MG63 (cell line): ENCODE measurements around the gene S100PBP. TPM values are rescaled to one million over a fixed set of nuclear protein-coding genes. Genes with fewer than 3 reads are reported as not detected.

Experiments used
- DNase-seq: peaks from one replicate; pipeline ENCODE4 v3.0.0-alpha.2; 2020
- H3K27me3 ChIP-seq: fragments of 250-450 bp; sonication (Bioruptor Pico); 2 replicates; pipeline ENCODE4 v1.5.1; 2020; ENCODE audit warnings: mild to moderate bottlenecking, moderate library complexity
- H3K36me3 ChIP-seq: fragments of 250-450 bp; sonication (Bioruptor Pico); 2 replicates; pipeline ENCODE4 v1.5.1; 2020; ENCODE audit warnings: mild to moderate bottlenecking, moderate library complexity
- H3K4me3 ChIP-seq: fragments of 250-450 bp; sonication (Bioruptor Pico); 2 replicates; pipeline ENCODE4 v1.5.1; 2020; ENCODE audit warnings: mild to moderate bottlenecking, moderate library complexity
- H3K9me3 ChIP-seq: fragments of 250-450 bp; sonication (Bioruptor Pico); 2 replicates; pipeline ENCODE4 v1.5.1; 2020; ENCODE audit warnings: mild to moderate bottlenecking, moderate library complexity
- total RNA-seq: library from RNA; depleted of rRNA; stranded (reverse); fragments of >200 nt; shearing (Covaris generic); gene quantifications from 2 replicates; pipeline ENCODE4 v1.2.3, GENCODE V29; 2014; ENCODE audit warnings: low replicate concordance

The S100PBP gene
- total RNA-seq, 1 experiment from 2014 or later: 28.5 TPM

- Histone ChIP-seq H3K4me3 (no peak overlapping the region), H3K27me3 (no peaks in the 10 kb centered on the region), H3K9me3 (no peaks in the 10 kb centered on the region), H3K36me3 (peaks cover 97% of the 10 kb centered on the region)
- DNase-seq: no peak
These were observed 7.1 kb upstream of the S100PBP start for GRCh38 chr1:32810358-32810757.

- H3K27me3 ChIP-seq: no peaks in the 10 kb centered on the region
- H3K36me3 ChIP-seq: peaks cover 94% of the 10 kb centered on the region
- no peaks in the 10 kb centered on the region for H3K9me3 ChIP-seq
- no peak for DNase-seq
- H3K4me3 ChIP-seq: no peak overlapping the region
These were observed 6.2 kb upstream of the S100PBP start for GRCh38 chr1:32811265-32811664.

GRCh38 chr1:32811917-32812316 is 5.5 kb upstream of the S100PBP start:
- H3K27me3 ChIP-seq: no peaks in the 10 kb centered on the region
- peaks cover 90% of the 10 kb centered on the region for H3K36me3 ChIP-seq
- no peak for DNase-seq
- no peaks in the 10 kb centered on the region for H3K9me3 ChIP-seq
- H3K4me3 ChIP-seq: no peak overlapping the region

DNA sequence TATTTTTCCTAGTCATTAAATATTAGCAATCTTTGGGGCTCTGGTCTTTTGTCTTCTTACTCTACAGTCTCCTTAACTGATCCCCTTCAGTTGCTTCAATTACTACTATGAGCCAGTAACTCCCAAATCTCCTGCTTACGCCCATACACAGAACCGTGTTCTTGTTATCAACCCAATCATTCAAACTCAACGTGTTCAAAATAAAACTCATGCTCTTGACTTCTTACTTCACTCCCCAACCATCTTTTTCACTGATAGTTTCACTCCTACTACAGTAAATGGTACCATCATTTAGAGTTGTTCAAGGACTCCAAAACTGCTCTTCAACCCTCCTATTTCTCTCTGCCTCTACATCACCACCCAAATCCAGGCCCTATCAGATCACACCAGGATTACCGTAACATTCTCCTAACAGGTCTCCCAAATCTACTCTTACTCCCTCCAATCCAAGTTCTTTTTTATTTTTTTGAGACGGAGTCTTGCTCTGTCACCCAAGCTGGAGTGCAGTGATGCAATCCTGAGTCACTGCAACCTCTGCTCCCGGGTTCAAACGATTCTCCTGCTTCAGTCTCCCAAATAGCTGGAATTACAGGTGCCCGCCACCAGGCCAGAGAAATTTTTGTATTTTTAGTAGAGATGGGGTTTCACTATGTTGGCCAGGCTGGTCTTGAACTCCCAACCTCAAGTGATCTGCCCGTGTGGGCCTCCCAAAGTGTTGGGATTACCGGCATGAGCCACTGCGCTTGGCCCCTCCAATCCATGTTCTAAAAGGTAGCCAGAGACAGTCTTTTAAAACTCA is 3.3 kb upstream of the S100PBP start:
- Histone ChIP-seq H3K36me3 (peaks cover 68% of the 10 kb centered on the region), H3K27me3 (no peaks in the 10 kb centered on the region), H3K9me3 (no peaks in the 10 kb centered on the region), H3K4me3 (peak overlapping the region; percentile 89)
- peak; percentile 52 for DNase-seq

- H3K4me3 ChIP-seq: peak overlapping the region; percentile 89
- peak; percentile 22 for DNase-seq
These were observed 736 bp upstream of the S100PBP start for GRCh38 chr1:32816676-32817158.

GRCh38 chr1:32817815-32818786 is 648 bp downstream of the S100PBP start:
- Histone ChIP-seq H3K27me3 (no peaks in the 10 kb centered on the region), H3K36me3 (peaks cover 35% of the 10 kb centered on the region), H3K4me3 (peak overlapping the region; percentile 89), H3K9me3 (no peaks in the 10 kb centered on the region)
- DNase-seq: peak; percentile 82

More at GRCh38 chr1:32816676-32817158, 736 bp upstream of the S100PBP start:
- no peaks in the 10 kb centered on the region for H3K9me3 ChIP-seq
- H3K36me3 ChIP-seq: peaks cover 42% of the 10 kb centered on the region
- H3K27me3 ChIP-seq: no peaks in the 10 kb centered on the region

GRCh38 chr1:32818804-32819541 is 1.5 kb downstream of the S100PBP start:
- Histone ChIP-seq H3K4me3 (peak overlapping the region; percentile 89), H3K36me3 (peaks cover 30% of the 10 kb centered on the region), H3K27me3 (no peaks in the 10 kb centered on the region), H3K9me3 (no peaks in the 10 kb centered on the region)
- DNase-seq: no peak

GRCh38 chr1:32825181-32825580 is 7.7 kb downstream of the S100PBP start:
- Histone ChIP-seq H3K27me3 (no peaks in the 10 kb centered on the region), H3K4me3 (no peak overlapping the region), H3K9me3 (no peaks in the 10 kb centered on the region), H3K36me3 (peaks cover 59% of the 10 kb centered on the region)
- no peak for DNase-seq

DNA sequence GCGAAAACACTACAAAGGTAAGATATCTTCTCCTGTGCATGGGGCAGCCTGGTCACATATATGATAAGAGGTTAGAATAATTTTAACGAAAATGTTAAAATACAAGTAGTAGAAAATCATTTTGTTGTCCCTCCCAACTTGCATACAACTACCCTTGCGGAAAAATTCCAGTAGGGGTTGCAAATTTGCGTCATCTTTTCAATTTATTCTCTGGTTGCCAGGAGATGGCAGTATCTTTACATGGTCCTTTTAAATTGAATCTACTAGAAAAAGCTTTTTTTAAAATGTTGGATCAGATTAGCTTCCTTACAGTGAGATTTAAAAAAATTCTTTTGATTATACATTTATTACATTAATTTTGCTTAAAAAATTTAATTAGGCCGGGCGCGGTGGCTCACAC is 10.9 kb downstream of the S100PBP start:
- Histone ChIP-seq H3K27me3 (no peaks in the 10 kb centered on the region), H3K9me3 (no peaks in the 10 kb centered on the region), H3K4me3 (no peak overlapping the region), H3K36me3 (peaks cover 74% of the 10 kb centered on the region)
- DNase-seq: no peak

DNA sequence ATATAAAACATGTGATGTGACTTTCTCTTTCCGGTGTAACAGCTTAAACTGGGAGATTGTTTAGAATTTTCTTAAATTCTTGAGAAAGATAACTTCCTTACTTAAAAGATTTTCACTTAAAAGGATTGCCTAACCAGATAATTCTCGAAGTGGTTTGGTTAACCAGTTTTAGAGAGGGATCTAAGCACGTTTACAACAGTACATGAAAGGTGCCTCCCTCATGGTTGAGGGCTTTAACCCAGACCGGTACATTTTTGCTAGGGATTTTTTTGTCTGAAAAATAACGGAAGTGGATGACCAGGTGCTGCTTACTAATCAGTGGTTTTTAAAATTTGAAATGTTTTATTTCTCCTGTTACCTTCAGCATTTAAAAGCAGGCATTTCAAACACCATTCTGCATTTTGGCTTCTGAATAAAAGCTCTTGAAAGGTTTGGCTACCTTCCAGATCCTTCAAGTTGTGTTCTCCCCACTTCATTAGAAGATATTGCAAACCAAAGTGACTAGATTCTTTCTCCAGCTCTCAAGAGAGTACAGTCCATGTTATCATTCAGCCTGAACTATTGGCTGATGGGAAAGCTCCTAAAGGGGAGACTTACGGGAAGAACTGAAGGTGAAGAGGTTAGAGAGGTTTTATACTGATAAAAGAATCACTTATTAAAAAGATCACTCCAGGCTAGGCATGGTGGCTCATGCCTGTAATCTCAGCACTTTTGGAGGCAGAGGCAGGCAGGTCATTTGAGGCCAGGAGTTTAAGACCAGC is 12.8 kb downstream of the S100PBP start:
- Histone ChIP-seq H3K4me3 (no peak overlapping the region), H3K36me3 (peaks cover 75% of the 10 kb centered on the region), H3K27me3 (no peaks in the 10 kb centered on the region), H3K9me3 (no peaks in the 10 kb centered on the region)
- DNase-seq: no peak

DNA sequence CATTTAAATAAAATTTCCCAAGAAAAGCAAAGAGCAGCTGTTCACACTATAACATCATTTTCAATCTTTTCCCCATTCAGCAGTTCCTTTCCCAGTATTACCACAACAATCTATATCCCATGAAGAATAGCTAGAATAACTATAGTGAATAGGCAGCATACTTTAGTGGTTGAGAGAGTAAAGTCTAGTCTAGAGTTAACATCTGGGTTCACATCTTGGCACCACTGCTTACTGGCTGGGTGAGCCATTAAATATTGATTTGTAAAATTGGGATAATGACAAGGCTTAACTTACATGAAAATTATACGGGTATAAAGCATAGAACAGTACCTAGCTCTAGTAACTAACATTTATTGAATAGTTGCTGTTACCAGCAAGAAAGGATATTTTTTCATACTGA is 14.4 kb downstream of the S100PBP start:
- no peak for DNase-seq
- Histone ChIP-seq H3K36me3 (peaks cover 62% of the 10 kb centered on the region), H3K9me3 (no peaks in the 10 kb centered on the region), H3K4me3 (no peak overlapping the region), H3K27me3 (no peaks in the 10 kb centered on the region)

GRCh38 chr1:32848354-32849063 is 31.1 kb downstream of the S100PBP start:
- Histone ChIP-seq H3K27me3 (no peaks in the 10 kb centered on the region), H3K4me3 (no peak overlapping the region), H3K9me3 (no peaks in the 10 kb centered on the region), H3K36me3 (peaks cover 58% of the 10 kb centered on the region)
- no peak for DNase-seq

DNA sequence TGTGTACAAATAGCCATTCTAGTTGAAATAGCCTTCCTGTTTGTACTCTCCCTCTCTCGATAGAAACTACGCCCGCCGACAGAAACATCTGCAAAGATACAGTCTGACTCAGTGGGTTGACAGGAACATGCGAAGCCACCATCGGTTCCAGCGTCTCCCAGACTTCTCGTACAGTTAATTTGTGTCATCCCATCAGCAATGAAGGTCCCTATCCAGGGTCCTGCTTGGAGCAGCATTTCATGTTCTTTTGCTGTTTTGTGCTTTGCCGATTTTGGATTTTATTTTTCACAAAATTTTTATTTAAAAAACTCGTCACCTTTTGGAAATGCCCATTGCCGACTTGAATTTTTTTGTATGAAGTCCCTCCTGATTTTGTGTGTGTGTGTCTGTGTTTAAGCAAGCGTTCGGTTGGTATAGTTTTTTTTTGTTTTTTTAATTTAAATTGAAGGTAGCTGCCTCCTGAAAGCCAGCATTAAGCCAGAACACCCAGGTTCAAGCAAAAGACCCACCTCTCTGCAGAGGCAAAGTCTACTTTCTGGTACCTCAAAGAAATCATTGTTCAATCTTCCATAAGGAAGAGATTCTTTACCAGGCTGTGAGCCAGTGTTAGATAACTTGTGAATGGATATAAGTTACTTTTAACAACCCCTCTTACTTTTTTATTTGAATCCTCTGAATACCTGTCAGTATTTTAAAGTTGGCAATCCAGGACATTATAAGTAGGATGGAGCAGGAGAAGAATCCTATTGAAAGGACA is 38.6 kb downstream of the S100PBP start:
- no peak for DNase-seq
- no peak overlapping the region for H3K4me3 ChIP-seq
- H3K36me3 ChIP-seq: peaks cover 59% of the 10 kb centered on the region
- no peaks in the 10 kb centered on the region for H3K9me3 ChIP-seq
- no peaks in the 10 kb centered on the region for H3K27me3 ChIP-seq

DNA sequence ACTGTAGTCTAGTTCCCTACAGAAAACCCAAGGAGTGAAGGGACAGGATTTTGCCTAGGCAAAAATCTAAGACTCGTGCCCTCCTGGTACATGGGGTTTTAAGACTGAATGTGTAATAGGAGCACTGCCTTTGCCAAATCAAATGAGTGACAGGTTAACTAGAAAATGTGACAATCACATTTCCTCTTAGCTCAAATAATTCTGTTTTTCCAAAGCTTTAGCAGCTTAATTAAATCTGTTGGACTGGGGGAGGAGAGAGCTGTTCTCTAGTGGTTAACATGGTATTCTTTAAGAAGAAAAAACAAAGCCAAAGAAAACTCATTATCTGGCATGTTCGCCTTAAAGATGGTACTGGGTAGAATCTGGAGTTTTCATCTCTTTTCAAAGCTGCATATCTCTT is 40.7 kb downstream of the S100PBP start:
- no peaks in the 10 kb centered on the region for H3K9me3 ChIP-seq
- no peaks in the 10 kb centered on the region for H3K27me3 ChIP-seq
- peaks cover 69% of the 10 kb centered on the region for H3K36me3 ChIP-seq
- no peak overlapping the region for H3K4me3 ChIP-seq
- no peak for DNase-seq

- no peak for DNase-seq
- H3K36me3 ChIP-seq: peaks cover 65% of the 10 kb centered on the region
- no peak overlapping the region for H3K4me3 ChIP-seq
- H3K9me3 ChIP-seq: no peaks in the 10 kb centered on the region
- H3K27me3 ChIP-seq: no peaks in the 10 kb centered on the region
These were observed 41.3 kb downstream of the S100PBP start for GRCh38 chr1:32858791-32859190.
